ENCODE results near the gene PPP6R1. TPM values are rescaled to one million over a fixed set of nuclear protein-coding genes. Genes with fewer than 3 reads are reported as not detected.

The PPP6R1 gene
- total RNA-seq, 1 experiment from 2014 or later, result 96.7 TPM

DNA sequence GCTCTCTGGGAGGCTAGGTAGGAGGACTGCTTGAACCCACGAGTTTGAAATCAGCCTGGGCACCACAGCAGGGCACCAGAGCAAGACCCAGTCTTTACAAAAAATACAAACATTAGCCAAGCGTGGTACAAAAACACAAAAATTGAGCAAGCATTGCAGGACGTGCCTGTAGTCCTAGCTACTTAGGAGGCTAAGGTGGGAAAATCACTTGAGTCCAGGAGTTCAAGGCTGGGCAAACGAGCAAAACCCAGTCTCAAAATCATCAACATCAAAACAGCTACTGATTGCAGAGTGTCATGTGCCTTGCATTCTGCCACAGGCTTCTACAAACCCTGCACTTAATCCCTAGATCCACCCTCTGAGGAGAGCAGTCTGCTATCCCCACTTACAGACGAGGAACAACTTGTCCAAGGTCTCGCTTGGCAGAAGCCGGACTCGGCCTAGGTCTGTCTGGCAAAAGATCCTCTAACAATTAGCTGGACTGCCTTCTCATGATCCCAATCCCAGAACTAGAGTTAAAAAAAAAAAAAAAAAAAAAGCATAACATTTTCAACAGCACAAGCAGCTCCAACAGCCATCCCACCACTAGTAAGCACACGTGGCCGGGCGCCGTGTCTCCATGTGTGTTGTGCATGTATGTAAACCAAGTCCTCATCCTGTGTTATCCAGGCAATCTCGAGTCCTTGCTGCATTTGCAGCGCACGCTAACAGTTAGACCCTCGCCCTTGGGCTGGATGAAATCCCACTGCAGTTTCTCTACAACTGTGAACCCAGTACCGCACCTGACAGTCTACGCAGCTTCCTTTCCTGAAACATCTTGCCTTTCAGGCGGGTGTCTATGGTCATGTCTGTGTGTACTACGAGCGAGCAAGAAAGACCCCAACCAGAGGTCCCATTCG, 2.0 kb downstream of the PPP6R1 start:
- Histone ChIP-seq H3K9me2 (ENCODE audit: insufficient read depth) (no peaks in the 10 kb centered on the region), H3K27ac (ENCODE audit: low read depth, low read length) (no peak overlapping the region), H3K9ac (ENCODE audit: low read length) (peak overlapping the region; percentile 96), H2AFZ (ENCODE audit: low read depth, low read length, poor library complexity, severe bottlenecking) (no peak overlapping the region), H4K20me1 (ENCODE audit: insufficient read depth) (no peaks in the 10 kb centered on the region), H3K4me2 (ENCODE audit: low read length) (peak overlapping the region; percentile 98), H3K4me3 (replicated peaks in 1 of 2; ENCODE audit: low read depth in 1 of 2, low read length in 2 of 2) (peak overlapping the region; percentile 89 to 96), H3K4me1 (ENCODE audit: control insufficient read depth in 1 of 2, insufficient read depth in 2 of 2, low read length in 2 of 2) (peaks cover 20 to 41% of the 10 kb centered on the region in 2 experiments), H3K27me3 (ENCODE audit: insufficient read depth, low read length) (no peaks in the 10 kb centered on the region), H3K79me2 (ENCODE audit: insufficient read depth, low read length) (peaks cover 69% of the 10 kb centered on the region), H3K9me3 (ENCODE audit: control insufficient read depth in 1 of 2, insufficient read depth in 1 of 2, low read depth in 1 of 2, low read length in 2 of 2) (no peaks in the 10 kb centered on the region), H3K36me3 (ENCODE audit: control insufficient read depth in 1 of 2, insufficient read depth in 2 of 2, low read length in 2 of 2) (peaks cover 0 to 9% of the 10 kb centered on the region in 2 experiments; a peak in 3 of 4 replicates)
- no peak for ATAC-seq
- TF ChIP-seq ELF1 (IDR thresholded peaks at IDR 0.05; ENCODE audit: borderline replicate concordance, low read depth), result no peak
- no peak for TF ChIP-seq SRF (IDR thresholded peaks at IDR 0.05; ENCODE audit: low read depth)
- TF ChIP-seq SIN3A (IDR thresholded peaks at IDR 0.05; ENCODE audit: low read depth), result no peak
- TF ChIP-seq TCF7L2 (IDR thresholded peaks at IDR 0.05; ENCODE audit: borderline replicate concordance, extremely low read depth, insufficient read depth, insufficient read length), result no peak
- TF ChIP-seq REST (IDR thresholded peaks at IDR 0.05; ENCODE audit: low read depth), result no peak
- TF ChIP-seq YY1 (IDR thresholded peaks at IDR 0.05; ENCODE audit: extremely low read depth, insufficient replicate concordance, low read depth, low read length), result no peak
- TF ChIP-seq SP1 (IDR thresholded peaks at IDR 0.05; ENCODE audit: low read depth), result no peak
- TF ChIP-seq EZH2 (IDR thresholded peaks at IDR 0.05), result no peak
- TF ChIP-seq RAD21 (IDR thresholded peaks at IDR 0.05; ENCODE audit: low read depth), result no peak
- TF ChIP-seq POLR2A (IDR thresholded peaks at IDR 0.05; ENCODE audit: borderline replicate concordance, extremely low read depth, insufficient read depth, insufficient read length), result no peak
- TF ChIP-seq ZFX (IDR thresholded peaks at IDR 0.05), result no peak
- ChIA-PET CTCF (interaction anchor here (0.8 kb wide), 1 partner anchor 110 kb away, joined by 3 read pairs; no protein-coding TSS in a partner anchor), POLR2A (interaction anchor here (1.2 kb wide), 1 partner anchor 46 kb away, joined by 3 read pairs; no protein-coding TSS in a partner anchor), RAD21 (ENCODE audit: low non-redundant PET in 1 of 2, low total read pairs in 2 of 2, uncharacterized antibody in 2 of 2, unreplicated experiment in 2 of 2) (no interaction called here)
- intact Hi-C loops (cut with micrococcal nuclease), result loop anchor here (5.0 kb wide), 1 partner anchor 90 kb away; the partner anchor contains the start of gene DNAAF3
- DNase-seq (ENCODE audit: low read depth, low spot score), result no peak
- BruUV-seq (replicated peaks), result TSS peak; percentile 49
